ENCODE data around the gene ZNF697.

The ZNF697 gene

GRCh38 chr1:119660253-119661083, 12.4 kb upstream of the ZNF697 start:
- DNase-seq: no peak

DNA sequence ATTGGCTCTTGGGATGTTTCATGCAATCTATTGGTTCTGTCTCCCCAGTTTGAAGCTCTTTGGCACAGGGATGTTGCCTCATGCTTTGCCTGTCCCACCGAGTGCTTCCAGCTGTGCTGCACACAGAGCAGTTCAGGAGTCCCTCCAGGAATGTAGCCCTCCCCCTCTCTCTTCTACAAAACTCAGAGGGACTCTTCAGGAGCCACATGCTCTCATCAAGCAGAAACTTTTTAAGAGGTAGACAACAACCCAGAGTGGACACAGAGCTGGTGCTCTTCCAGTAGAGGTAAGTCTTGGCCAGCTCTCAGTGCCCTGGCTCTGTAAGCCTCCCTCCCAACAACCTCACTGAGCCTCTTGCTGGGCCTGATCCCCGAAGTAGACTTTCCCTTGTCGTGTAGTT, 11.6 kb upstream of the ZNF697 start:
- no peak for DNase-seq

GRCh38 chr1:119656410-119656955, 8.4 kb upstream of the ZNF697 start:
- no peak for DNase-seq

GRCh38 chr1:119655154-119655553, 7.1 kb upstream of the ZNF697 start:
- DNase-seq: no peak

DNA sequence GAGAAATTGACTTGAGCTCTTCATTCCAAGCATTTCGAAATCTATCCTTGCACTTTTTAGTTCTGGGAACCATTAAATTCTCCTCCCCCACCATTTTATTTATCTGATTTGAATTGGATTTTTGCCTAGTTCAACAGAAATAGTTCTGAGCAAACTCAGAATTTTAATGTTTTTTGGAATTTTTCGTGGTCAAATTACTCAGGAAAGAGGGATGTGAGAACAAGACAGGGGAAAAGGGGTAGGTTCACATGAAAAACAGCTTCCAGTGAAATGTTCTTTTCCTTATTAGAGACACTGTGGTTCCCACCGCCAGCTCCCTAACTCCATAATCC, 5.7 kb upstream of the ZNF697 start:
- DNase-seq: no peak

DNA sequence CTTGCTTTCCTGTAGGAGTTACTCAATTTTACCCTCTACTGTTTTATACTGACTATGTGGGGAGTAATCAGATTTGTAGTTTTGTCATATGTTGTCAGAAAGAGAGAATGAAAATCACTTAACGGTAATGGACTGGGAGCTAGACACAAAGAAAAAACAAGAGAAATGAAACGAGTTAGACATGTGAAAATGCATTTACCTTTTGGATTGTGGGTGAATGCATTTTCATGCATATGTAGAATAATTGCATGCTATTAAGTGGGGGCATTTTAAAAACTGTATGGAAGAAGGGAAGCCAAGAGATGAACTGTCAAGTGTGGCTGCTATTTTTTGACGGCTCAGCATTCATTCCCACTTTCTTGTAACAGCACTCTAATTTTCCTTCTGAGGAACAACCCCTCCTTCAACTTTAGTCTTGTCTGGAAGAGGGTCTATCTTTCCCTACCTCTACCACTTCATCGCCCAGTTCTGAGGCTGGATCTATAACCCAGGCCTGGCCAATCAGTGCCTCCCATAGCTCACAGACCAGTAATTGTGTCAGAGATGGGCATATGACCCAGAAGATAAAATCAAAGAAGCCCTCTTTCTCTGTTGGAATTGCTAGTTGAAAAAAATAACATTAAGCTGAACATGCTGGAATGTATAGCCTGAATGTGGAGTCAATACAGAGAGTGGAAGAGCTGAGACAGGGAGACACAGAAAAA, 5.2 kb upstream of the ZNF697 start:
- DNase-seq: no peak

GRCh38 chr1:119652587-119652986, 4.5 kb upstream of the ZNF697 start:
- DNase-seq: no peak

DNA sequence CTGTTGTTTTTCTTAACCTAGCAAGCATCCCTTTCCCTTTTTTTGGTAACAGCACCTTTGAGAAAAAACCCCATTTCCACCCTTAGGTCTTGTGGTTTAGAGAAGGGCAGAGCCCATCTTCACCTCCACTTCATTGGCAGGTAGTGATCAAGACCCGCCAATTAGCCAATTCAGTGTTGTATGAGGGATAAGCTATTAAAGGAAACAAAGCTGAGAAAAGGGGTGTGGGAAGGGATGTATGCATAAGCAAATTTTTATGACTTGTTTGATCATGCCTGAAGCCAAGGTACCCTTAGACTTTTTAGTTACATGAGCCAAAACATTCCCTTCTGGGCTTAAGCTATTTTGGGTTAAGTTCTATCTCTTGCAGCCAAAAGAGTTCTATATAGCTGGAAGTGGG, 3.6 kb upstream of the ZNF697 start:
- DNase-seq: no peak

- no peak for DNase-seq
These were observed 3.1 kb upstream of the ZNF697 start for GRCh38 chr1:119651133-119651532.

GRCh38 chr1:119648620-119649004, 546 bp upstream of the ZNF697 start:
- no peak for DNase-seq

DNA sequence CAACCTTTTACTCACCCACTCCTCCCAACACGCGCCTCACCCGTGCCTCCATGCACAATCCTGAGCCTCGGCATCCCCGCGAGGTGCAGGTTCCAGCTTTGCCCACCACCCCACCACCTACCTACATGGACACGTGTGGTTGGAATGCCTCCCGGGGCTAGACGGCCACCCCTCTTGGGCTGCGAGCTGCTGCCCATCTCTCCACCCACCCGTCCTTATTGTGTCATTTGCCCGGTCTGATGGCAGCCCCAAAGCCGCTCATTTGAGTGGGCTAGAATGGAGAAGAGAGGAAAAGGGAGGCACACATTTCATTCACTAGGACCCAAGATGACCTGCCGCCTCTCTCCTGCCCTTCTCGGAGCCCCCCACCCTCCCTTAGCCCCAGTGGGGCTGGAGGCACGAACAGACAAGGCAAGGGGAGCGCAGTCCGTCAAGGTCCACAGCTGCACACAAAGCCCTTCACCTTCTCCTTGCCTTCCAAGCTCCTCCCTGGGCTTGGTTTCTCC, 785 bp downstream of the ZNF697 start:
- no peak for DNase-seq

- no peak for DNase-seq
These were observed 1.4 kb downstream of the ZNF697 start for GRCh38 chr1:119646521-119647227.

GRCh38 chr1:119639109-119639508, 9.0 kb downstream of the ZNF697 start:
- DNase-seq: no peak

DNA sequence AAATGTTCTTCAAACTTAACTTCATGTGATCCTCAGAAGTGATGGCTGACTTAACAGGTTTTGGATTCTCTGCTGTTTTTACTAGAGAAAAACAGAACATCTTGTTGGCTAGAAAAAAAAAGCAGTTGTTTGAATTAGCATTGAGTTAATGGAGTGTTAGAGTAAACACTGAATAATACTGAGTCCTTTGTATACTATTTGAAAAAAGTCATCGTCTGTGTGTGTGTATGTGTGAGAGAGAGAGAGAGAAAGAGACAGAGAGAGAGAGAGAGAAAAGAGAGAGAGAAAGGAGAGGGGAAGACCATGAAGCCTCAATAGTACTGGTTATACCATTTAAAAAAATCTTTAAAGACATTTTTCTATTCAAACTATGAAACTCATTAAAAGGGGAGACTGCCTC, 10.4 kb downstream of the ZNF697 start:
- no peak for DNase-seq

- DNase-seq: no peak
These were observed 11.5 kb downstream of the ZNF697 start for GRCh38 chr1:119636491-119637089.

DNA sequence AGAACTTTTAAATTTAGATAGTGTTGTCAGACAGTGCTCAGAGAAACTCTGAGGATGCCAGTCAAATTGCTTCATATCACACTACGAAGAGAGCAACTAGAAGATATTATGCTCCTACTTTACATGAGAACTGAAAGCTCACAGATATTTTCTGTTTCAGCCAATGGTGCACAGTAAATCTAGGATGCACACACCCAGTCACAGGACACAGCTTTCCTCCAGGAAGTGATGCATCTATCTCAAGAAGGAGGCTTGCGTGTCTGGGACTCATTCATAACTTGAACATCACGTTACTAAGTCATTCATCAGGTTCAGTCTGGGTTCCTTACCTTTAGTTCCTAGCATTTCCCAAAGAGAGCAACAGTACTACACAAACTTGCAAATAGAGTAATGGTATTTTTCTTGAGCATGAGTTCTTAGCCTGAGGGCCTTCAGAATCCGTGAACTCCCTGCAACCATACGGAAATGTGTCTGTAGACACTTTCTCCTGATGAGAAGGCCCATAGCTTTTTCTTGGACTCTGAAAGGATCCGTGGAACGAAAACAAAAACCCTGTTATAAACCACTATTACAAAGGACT, 12.2 kb downstream of the ZNF697 start:
- no peak for DNase-seq

DNA sequence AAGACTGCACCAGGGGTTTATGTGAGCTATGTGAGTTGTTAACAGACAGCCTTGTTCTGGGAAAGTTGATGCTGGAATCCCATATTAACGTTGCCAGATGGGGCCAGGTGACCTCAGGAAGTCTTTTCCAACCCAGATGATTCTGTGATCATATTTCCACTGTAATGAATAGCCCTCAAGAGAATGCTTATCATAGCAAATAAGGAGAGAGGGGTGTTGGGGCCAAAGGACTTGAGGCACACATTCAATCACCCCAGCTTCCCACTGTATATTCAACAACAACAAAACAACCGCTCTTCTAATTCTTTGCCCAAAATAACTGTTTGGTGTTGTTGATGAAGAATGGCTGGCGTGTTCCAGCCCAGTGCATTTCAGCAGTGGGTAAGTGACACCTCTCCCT, 14.1 kb downstream of the ZNF697 start:
- DNase-seq: no peak

DNA sequence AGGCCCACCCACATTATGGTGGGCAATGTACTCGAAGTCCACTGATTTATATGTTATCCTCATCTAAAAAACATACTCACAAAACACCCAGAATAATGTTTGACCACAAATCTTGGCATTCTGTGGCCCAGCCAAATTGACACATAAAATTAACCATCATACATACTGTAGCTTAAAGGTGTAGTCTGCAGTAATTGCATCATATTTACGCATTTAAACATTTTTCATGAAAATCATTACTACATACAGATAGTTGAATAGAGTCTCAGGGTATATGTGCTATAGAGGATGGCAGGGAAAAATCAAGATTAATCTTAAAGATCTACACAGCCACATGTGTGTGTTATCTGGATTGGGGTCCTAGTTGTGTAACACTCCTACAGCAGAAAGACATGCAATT, 14.5 kb downstream of the ZNF697 start:
- no peak for DNase-seq

GRCh38 chr1:119632841-119633240, 15.2 kb downstream of the ZNF697 start:
- DNase-seq: no peak

- no peak for DNase-seq
These were observed 16.0 kb downstream of the ZNF697 start for GRCh38 chr1:119632103-119632490.

DNA sequence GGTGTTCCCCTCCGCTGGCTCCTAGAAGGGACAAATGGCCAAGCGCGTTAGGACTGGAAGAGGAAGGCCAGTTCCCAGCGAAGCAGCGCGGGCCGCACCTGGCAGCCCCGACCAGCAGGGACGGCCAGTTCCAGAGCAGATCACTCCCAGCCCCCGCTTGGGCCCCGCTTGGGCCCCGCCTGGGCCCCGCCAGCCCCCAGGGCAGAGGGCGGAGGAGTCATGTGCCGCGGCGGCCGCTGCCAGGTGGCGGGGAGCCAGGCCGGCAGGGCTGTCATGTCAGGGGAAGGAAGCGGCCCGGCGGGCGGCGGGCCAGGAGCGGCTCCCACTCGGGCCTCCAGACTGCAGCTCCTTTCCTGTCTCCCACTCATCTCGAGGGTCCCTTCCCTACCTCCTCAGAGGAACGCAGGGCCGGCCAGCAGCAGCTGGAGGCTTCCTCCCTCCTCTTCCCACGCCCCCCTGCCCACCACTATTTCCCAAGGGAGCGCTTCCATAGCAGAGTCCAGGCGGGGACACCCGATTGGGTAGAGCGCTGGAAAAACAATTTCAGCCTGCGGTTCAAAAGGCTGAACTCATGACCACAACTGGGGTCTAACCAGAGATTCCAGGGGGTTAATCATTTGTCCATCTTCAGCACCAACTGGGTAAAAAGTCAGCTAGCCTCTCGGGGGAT, 16.5 kb downstream of the ZNF697 start:
- DNase-seq: no peak

- DNase-seq: no peak
These were observed 17.0 kb downstream of the ZNF697 start for GRCh38 chr1:119631086-119631432.
